OCI-LY7 (cell line): Measurements from ENCODE around the gene GSN. TPM values are rescaled to one million over a fixed set of nuclear protein-coding genes. Genes with fewer than 3 reads are reported as not detected.
A peak's percentile ranks its signal among the peaks of the same experiment; 100 is the strongest.

Experiments
- BruUV-seq: library from RNA; stranded (reverse); fragments of 400-500 nt; replicated peaks from 2 replicates; lab custom pipeline; 2021; lab: Mats Ljungman, UMichigan
- CTCF ChIA-PET: fragments of 300-600 bp; sonication (Branson Sonifier 250); formaldehyde crosslinking; loops from one replicate; lab custom pipeline; 2022; ENCODE audit warnings: antibody characterized with exemption; ENCODE audit not compliant: unreplicated experiment; lab: Charles Lee
- POLR2A ChIA-PET: fragments of 300-600 bp; sonication (Branson Sonifier 250); formaldehyde crosslinking; loops from one replicate; lab custom pipeline; 2022; ENCODE audit warnings: antibody characterized with exemption; lab: Charles Lee
- DNase-seq: peaks from one replicate; pipeline ENCODE4 v3.0.0-alpha.2; 2015; ENCODE audit warnings: low spot score
- H2AFZ ChIP-seq: fragments of 200-600 bp; sonication (generic), shearing (Covaris generic); 2 replicates; pipeline ENCODE4 v1.6.1; 2014; ENCODE audit warnings: mild to moderate bottlenecking, antibody characterized with exemption, low read length, moderate library complexity
- H3K27ac ChIP-seq: fragments of 200-600 bp; sonication (generic); 2 replicates; pipeline ENCODE4 v1.5.1; 2014; ENCODE audit warnings: mixed run types, low read depth, mild to moderate bottlenecking, moderate library complexity, low read length, inconsistent platforms; ENCODE audit not compliant: poor library complexity, severe bottlenecking
- H3K36me3 ChIP-seq: fragments of 200-600 bp; sonication (generic); 2 replicates; pipeline ENCODE4 v1.6.1; 2014; ENCODE audit warnings: mild to moderate bottlenecking, antibody characterized with exemption, low read length, moderate library complexity, mixed read lengths; ENCODE audit not compliant: insufficient read depth
- H3K4me1 ChIP-seq: fragments of 200-600 bp; sonication (generic); 2 replicates; pipeline ENCODE4 v1.5.1; 2014; ENCODE audit warnings: mild to moderate bottlenecking, low read length; ENCODE audit not compliant: insufficient read depth, poor library complexity, severe bottlenecking
- H3K4me2 ChIP-seq: fragments of 200-600 bp; sonication (generic); 2 replicates; pipeline ENCODE4 v1.6.1; 2014; ENCODE audit warnings: mild to moderate bottlenecking, low read length
- H3K4me3 ChIP-seq: fragments of 200-600 bp; sonication (generic); 2 replicates; pipeline ENCODE4 v1.5.1; 2014; ENCODE audit warnings: mild to moderate bottlenecking, low read depth, low read length; ENCODE audit not compliant: poor library complexity, severe bottlenecking
- H3K79me2 ChIP-seq: fragments of 200-600 bp; sonication (generic); 2 replicates; pipeline ENCODE4 v1.6.1; 2016; ENCODE audit warnings: low read depth, mild to moderate bottlenecking, low read length, moderate library complexity, mixed read lengths; ENCODE audit not compliant: insufficient read depth
- H3K9me2 ChIP-seq: fragments of 200-600 bp; sonication (generic); 2 replicates; pipeline ENCODE4 v1.6.1; 2016; ENCODE audit warnings: mild to moderate bottlenecking, low read length, mixed read lengths; ENCODE audit not compliant: insufficient read depth
- H3K9me3 ChIP-seq: fragments of 200-600 bp; sonication (generic); 2 replicates; pipeline ENCODE4 v1.6.1; 2014; ENCODE audit warnings: mild to moderate bottlenecking, mixed run types, low read length, mixed read lengths
- H4K20me1 ChIP-seq: fragments of 200-600 bp; sonication (generic); 2 replicates; pipeline ENCODE4 v1.6.1; 2014; ENCODE audit warnings: mild to moderate bottlenecking, antibody characterized with exemption, low read length, moderate library complexity, mixed read lengths; ENCODE audit not compliant: insufficient read depth
- EZH2phosphoT487 ChIP-seq: fragments of 200-600 bp; sonication (generic); IDR thresholded peaks from 2 replicates; pipeline ENCODE4 v1.6.1; 2018; ENCODE audit warnings: low read depth, borderline replicate concordance, mild to moderate bottlenecking, mixed run types, antibody characterized with exemption, low read length, moderate library complexity, mixed read lengths
- intact Hi-C: fragments of 100-400 bp; cut with micrococcal nuclease; formaldehyde crosslinking; loops from one replicate; pipeline ENCODE4 v1.10.0; 2022; ENCODE audit not compliant: unreplicated experiment
- total RNA-seq, 2 experiments: library from RNA; depleted of rRNA in 1 of 2; stranded (reverse); fragments of >200 nt in 1 of 2; shearing (Covaris generic) in 1 of 2; gene quantifications; 2 replicates each; pipeline ENCODE4 v1.2.3, GENCODE V29; 2014 to 2022
- TF ChIP-seq, protein P1 (sequence below): fragments of 200-600 bp; sonication (generic); conservative IDR thresholded peaks from 2 replicates; pipeline ENCODE4 v1.5.1; 2014; ENCODE audit warnings: mild to moderate bottlenecking, antibody characterized with exemption, low read length, moderate library complexity, mixed read lengths

GSN gene
- total RNA-seq, 2 experiments from 2014 or later: 13.4 to 16.3 TPM

DNA sequence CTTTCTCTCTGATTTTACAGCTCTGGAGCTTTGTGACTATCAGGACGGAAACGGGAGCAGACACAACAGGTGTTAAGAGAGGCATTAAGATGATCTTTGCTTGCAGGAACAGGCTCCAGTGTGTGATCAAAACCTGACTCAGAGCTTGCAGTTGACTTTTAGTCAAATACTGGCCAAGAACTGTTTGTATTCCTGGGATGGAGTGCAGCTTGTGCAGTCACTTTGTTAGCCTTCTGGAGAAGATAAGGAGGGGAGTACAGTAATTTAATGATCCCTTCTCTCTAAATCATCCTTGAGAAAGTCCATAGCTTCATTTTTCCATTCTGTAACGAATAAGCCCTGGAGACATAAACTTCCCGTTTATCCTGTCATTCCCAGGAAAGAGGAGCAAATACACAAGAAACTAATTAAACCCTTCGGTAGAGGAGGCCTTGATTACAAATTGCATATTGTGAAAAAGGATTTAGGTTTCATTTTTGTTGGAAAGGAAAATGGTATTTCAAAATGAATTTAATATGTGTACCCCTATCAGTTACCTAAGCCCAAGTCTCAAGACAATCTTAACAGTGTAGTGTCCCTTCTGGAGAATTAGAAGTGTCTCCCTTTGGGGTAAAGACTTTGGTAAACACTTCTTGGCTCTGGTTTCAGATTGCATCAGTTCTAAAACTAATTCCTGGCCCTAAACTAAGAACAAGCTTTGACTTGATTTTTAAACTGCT is 105.2 kb downstream of the GSN start:
- ChIA-PET POLR2A (interaction anchor here (0.6 kb wide), 1 partner anchor 35 kb away, joined by 4 read pairs; no protein-coding TSS in a partner anchor), CTCF (no interaction called here)
- no peaks in the 10 kb centered on the region for H3K79me2 ChIP-seq
- no peak overlapping the region for H3K4me3 ChIP-seq
- no peaks in the 10 kb centered on the region for H3K9me3 ChIP-seq
- BruUV-seq: no TSS peak
- no peak overlapping the region for H3K27ac ChIP-seq
- no peak for TF ChIP-seq EZH2phosphoT487
- TF ChIP-seq, protein P1, sequence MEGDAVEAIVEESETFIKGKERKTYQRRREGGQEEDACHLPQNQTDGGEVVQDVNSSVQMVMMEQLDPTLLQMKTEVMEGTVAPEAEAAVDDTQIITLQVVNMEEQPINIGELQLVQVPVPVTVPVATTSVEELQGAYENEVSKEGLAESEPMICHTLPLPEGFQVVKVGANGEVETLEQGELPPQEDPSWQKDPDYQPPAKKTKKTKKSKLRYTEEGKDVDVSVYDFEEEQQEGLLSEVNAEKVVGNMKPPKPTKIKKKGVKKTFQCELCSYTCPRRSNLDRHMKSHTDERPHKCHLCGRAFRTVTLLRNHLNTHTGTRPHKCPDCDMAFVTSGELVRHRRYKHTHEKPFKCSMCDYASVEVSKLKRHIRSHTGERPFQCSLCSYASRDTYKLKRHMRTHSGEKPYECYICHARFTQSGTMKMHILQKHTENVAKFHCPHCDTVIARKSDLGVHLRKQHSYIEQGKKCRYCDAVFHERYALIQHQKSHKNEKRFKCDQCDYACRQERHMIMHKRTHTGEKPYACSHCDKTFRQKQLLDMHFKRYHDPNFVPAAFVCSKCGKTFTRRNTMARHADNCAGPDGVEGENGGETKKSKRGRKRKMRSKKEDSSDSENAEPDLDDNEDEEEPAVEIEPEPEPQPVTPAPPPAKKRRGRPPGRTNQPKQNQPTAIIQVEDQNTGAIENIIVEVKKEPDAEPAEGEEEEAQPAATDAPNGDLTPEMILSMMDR: no peak
- H3K4me1 ChIP-seq: peaks cover 15% of the 10 kb centered on the region
- no peaks in the 10 kb centered on the region for H3K36me3 ChIP-seq
- DNase-seq: no peak
- no peak overlapping the region; the same call in 1 of the 2 replicates for H2AFZ ChIP-seq
- no peak overlapping the region for H3K4me2 ChIP-seq
- no peaks in the 10 kb centered on the region for H4K20me1 ChIP-seq
- no peaks in the 10 kb centered on the region for H3K9me2 ChIP-seq
- intact Hi-C loops: no loop called here

DNA sequence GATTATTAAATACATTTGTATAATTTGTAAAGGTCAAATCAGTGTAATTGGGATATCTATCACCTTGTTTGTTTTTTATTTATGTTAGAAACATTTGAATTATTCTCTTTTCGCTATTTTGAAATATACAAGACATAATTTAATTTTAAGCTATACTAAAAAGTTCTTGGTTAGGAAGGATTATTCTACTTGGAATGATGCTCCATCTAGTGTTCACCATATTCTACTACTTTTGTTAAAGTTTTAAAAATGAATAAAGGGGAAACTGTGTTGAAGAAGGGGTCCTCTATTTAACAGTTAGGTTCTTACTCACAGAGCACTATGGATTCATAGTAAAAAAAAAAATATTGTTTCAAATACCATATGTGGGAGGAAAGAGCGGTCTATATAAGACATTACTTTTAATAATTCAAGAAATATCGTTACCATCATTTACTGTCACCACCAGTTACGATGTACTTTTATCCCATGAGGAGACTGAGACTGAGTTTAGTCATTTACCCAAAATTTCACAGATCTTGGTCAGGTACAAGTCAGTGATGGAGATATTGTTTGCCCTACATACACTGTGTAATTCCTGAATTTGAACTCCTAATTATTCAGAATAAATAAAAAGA is 108.4 kb downstream of the GSN start:
- Histone ChIP-seq H3K9me2 (no peaks in the 10 kb centered on the region), H2AFZ (no peak overlapping the region), H4K20me1 (no peaks in the 10 kb centered on the region), H3K36me3 (no peaks in the 10 kb centered on the region), H3K4me2 (no peak overlapping the region), H3K27ac (no peak overlapping the region), H3K79me2 (no peaks in the 10 kb centered on the region), H3K9me3 (no peaks in the 10 kb centered on the region), H3K4me1 (no peaks in the 10 kb centered on the region), H3K4me3 (no peak overlapping the region)
- ChIA-PET POLR2A (no interaction called here), CTCF (no interaction called here)
- intact Hi-C loops: loop anchor here (2.0 kb wide), 1 partner anchor 56 kb away; no protein-coding TSS in a partner anchor
- DNase-seq: peak; percentile 19
- no peak for TF ChIP-seq EZH2phosphoT487
- TF ChIP-seq, protein P1: peak; percentile 75
- no TSS peak for BruUV-seq

DNA sequence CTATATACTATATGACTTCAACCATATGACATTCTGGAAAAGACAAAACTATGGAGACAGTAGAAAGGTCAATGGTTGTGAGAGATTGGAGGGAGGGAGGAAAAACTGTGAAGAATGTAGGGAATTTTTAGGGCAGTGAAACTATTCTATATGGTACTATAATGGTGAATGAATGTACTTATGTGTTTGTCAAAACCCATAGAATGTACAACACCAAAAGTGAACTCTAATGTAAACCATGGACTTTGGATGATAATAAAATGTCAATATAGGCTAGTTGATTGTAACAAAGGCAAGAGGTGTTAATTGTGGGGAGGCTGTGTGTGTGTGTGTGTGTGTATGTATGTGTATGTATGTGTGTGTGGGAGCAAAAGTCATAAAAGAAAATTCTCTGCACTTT is 112.9 kb downstream of the GSN start:
- no peak for DNase-seq
- H3K36me3 ChIP-seq: no peaks in the 10 kb centered on the region
- H3K9me3 ChIP-seq: no peaks in the 10 kb centered on the region
- no peaks in the 10 kb centered on the region for H4K20me1 ChIP-seq
- TF ChIP-seq, protein P1: no peak
- TF ChIP-seq EZH2phosphoT487: no peak
- no peak overlapping the region for H3K27ac ChIP-seq
- H3K4me2 ChIP-seq: no peak overlapping the region
- CTCF ChIA-PET: no interaction called here
- POLR2A ChIA-PET: interaction anchor here (0.6 to 1.0 kb wide), 2 partner anchors 13 to 40 kb away, joined by 3 read pairs; no protein-coding TSS in a partner anchor
- no peak overlapping the region for H3K4me3 ChIP-seq
- BruUV-seq: no TSS peak
- intact Hi-C loops: no loop called here
- no peaks in the 10 kb centered on the region for H3K79me2 ChIP-seq
- no peaks in the 10 kb centered on the region for H3K9me2 ChIP-seq
- no peak overlapping the region for H2AFZ ChIP-seq
- no peaks in the 10 kb centered on the region for H3K4me1 ChIP-seq
